Thyroid gland (tissue), 4 donors: ENCODE measurements around the gene ASF1B.

Experiments used
- POLR2A ChIP-seq, 2 donors: fragments of 450-650 bp; IDR thresholded peaks; one replicate each; pipeline ENCODE4 v1.6.1; 2017; ENCODE audit warnings: antibody characterized with exemption in 2 of 2, mild to moderate bottlenecking in 2 of 2, moderate library complexity in 1 of 2
- TF ChIP-seq, protein P1 (sequence below), 6 experiments: fragments of 200-600 bp in 3 of 6; fragments of 450-650 bp in 3 of 6; sonication (generic) in 3 of 6; IDR thresholded peaks; one replicate each; pipeline ENCODE4 v1.5.1; 2016 to 2019; ENCODE audit warnings: antibody characterized with exemption in 6 of 6, mild to moderate bottlenecking in 2 of 6, inconsistent platforms in 1 of 6, moderate library complexity in 1 of 6

DNA sequence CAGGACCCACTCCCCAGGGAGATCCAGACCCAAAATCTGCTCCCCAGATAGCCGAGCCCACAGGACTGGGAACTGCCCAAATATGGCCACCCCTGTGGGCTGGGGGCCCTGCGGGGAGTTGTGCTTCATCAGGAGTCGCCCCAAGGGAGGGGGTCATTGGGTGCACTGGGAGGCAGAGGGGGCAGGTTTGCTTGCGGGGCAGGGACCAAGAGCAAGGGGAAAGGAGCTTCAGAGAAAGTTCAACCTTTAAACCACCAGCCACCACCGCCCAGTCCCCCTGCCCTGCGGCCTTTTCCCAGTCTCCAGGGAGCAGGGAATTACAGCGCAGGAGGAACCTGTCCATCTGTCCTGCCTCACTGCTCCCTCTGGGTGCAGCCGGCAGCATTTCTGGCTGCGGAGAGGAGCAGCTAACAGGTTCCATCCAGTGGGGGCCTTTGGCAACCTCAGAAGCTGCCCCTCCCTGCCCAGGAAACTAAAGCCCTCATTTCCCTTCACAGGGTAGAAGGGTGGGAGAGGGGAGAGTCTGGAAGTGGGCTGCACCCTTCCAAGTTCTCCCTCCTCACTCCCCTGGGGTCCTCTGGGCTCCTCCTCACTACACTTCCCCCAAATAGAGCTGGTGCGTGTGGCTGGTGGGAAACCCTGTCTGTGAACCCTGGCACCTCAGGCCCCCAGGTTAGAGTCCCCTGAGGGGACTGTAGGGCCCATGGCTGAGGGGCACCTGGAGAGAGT, 13.8 kb upstream of the ASF1B start:
- TF ChIP-seq, protein P1, sequence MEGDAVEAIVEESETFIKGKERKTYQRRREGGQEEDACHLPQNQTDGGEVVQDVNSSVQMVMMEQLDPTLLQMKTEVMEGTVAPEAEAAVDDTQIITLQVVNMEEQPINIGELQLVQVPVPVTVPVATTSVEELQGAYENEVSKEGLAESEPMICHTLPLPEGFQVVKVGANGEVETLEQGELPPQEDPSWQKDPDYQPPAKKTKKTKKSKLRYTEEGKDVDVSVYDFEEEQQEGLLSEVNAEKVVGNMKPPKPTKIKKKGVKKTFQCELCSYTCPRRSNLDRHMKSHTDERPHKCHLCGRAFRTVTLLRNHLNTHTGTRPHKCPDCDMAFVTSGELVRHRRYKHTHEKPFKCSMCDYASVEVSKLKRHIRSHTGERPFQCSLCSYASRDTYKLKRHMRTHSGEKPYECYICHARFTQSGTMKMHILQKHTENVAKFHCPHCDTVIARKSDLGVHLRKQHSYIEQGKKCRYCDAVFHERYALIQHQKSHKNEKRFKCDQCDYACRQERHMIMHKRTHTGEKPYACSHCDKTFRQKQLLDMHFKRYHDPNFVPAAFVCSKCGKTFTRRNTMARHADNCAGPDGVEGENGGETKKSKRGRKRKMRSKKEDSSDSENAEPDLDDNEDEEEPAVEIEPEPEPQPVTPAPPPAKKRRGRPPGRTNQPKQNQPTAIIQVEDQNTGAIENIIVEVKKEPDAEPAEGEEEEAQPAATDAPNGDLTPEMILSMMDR (IDR thresholded peaks at IDR 0.05), result no peak
- no peak for TF ChIP-seq POLR2A (IDR thresholded peaks at IDR 0.05)
